ENCODE results near the gene CFAP46. TPM values are rescaled to one million over a fixed set of nuclear protein-coding genes. Genes with fewer than 3 reads are reported as not detected.
"Not testable (repeated sequence)": the region's sequence is repeated elsewhere in the genome, so short reads cannot be mapped to it uniquely, and the experiment has no call there.

Gene CFAP46
- total and polyA plus RNA-seq, 2 of the 4 experiments (the other 2 are of a cell fraction) = 1.3 to 1.8 TPM

- H4K8ac ChIP-seq (ENCODE audit: low read depth in 2 of 2, low read length in 2 of 2); H2BK5ac ChIP-seq (ENCODE audit: low read depth, low read length, poor library complexity, severe bottlenecking); H3K4me3 ChIP-seq (ENCODE audit: insufficient read depth, low read depth, low read length); H3K9me1 ChIP-seq (ENCODE audit: insufficient read depth, low read length); H3K4me2 ChIP-seq (ENCODE audit: low read depth, low read length); H3K79me1 ChIP-seq (ENCODE audit: low read depth in 1 of 2, low read length in 2 of 2); H2BK15ac ChIP-seq (ENCODE audit: low read depth, low read length); H4K5ac ChIP-seq (ENCODE audit: low read depth, low read length); H3K36me3 ChIP-seq (ENCODE audit: control insufficient read depth, insufficient read depth, low read length); CTCF ChIA-PET; H3K18ac ChIP-seq (ENCODE audit: low read depth, low read length); ATAC-seq (ENCODE audit: low read depth); H4K20me1 ChIP-seq (ENCODE audit: insufficient read depth, low read length); H2AK5ac ChIP-seq (ENCODE audit: low read depth, low read length); H3K4ac ChIP-seq (ENCODE audit: low read depth, low read length); in situ Hi-C loops (cut with MboI; ENCODE audit: low sequenced_read_pairs); intact Hi-C loops (cut with micrococcal nuclease); dilution Hi-C loops (cut with HindIII; ENCODE audit: low sequenced_read_pairs, unreplicated experiment); H3K4me1 ChIP-seq (ENCODE audit: control insufficient read depth, insufficient read depth, low read length); H2AK9ac ChIP-seq (replicated peaks; ENCODE audit: low read depth, low read length, poor library complexity); H2AFZ ChIP-seq (replicated peaks; ENCODE audit: low read length, poor library complexity); H4K91ac ChIP-seq (ENCODE audit: insufficient read depth, low read depth, low read length); DNase-seq; H3K56ac ChIP-seq (ENCODE audit: extremely low read depth, insufficient read depth, low read length); H2BK20ac ChIP-seq (ENCODE audit: low read depth, low read length); POLR2A ChIA-PET (ENCODE audit: unreplicated experiment); BruUV-seq (replicated peaks); H3K14ac ChIP-seq (replicated peaks; ENCODE audit: low read depth, low read length); H3K27ac ChIP-seq (ENCODE audit: insufficient read depth, low read length); H3K9ac ChIP-seq (ENCODE audit: low read depth, low read length); H2BK120ac ChIP-seq (ENCODE audit: low read depth, low read length); H3K23ac ChIP-seq (ENCODE audit: low read depth, low read length): not testable (repeated sequence)
- peaks cover 19% of the 10 kb centered on the region for H3K9me3 ChIP-seq (ENCODE audit: control insufficient read depth, insufficient read depth, low read length)
- peaks cover 16% of the 10 kb centered on the region for H3K27me3 ChIP-seq (ENCODE audit: control insufficient read depth, insufficient read depth, low read length)
- WGBS, 2 experiments (ENCODE audit: extremely low coverage in 2 of 2, insufficient read length in 1 of 2) = 37% methylated on average over 2 of the region's 10 CpGs; no CpG with 5 or more reads in 1 of the 2 experiments
These were observed 99.1 kb downstream of the CFAP46 start for GRCh38 chr10:132843276-132843675.
